Endothelial cell of umbilical vein (primary cell): Measurements from ENCODE around the gene PLPP1. TPM values are rescaled to one million over a fixed set of nuclear protein-coding genes. Genes with fewer than 3 reads are reported as not detected.

ENCODE experiments used
- BruUV-seq: library from RNA; stranded (reverse); fragments of 400-500 nt; replicated peaks from 2 replicates; lab custom pipeline; 2021; lab: Mats Ljungman, UMichigan
- CTCF ChIA-PET: fragments of 300-600, 350-600 bp; sonication (Branson Sonifier 250); formaldehyde crosslinking; loops from one replicate; lab custom pipeline; 2021; ENCODE audit warnings: antibody characterized with exemption, inconsistent platforms; lab: Charles Lee
- POLR2A ChIA-PET: fragments of 300-600, 350-600 bp; sonication (Branson Sonifier 250); formaldehyde crosslinking; loops from one replicate; lab custom pipeline; 2021; ENCODE audit warnings: antibody characterized with exemption, inconsistent platforms; lab: Charles Lee
- DNase-seq: peaks from one replicate; pipeline ENCODE4 v3.0.0-alpha.2; 2011; ENCODE audit warnings: low read depth, low spot score
- FAIRE-seq: peaks from 2 replicates; lab custom pipeline; 2011; peaks lifted over from hg19 to GRCh38; lab: Jason Lieb, UNC
- H2AFZ ChIP-seq: 2 replicates; pipeline ENCODE4 v1.6.0; 2012; ENCODE audit warnings: low read depth, low read length, control low read depth, inconsistent platforms
- H3K27ac ChIP-seq: 2 replicates; pipeline ENCODE4 v1.5.1; 2011; ENCODE audit warnings: low read depth, mild to moderate bottlenecking, control low read depth, low read length, moderate library complexity; ENCODE audit not compliant: insufficient read depth
- H3K27me3 ChIP-seq, 2 experiments: 2 replicates each; pipeline versions ENCODE4 v1.6.0 to v1.6.1; 2011; ENCODE audit warnings: low read length in 2 of 2, mixed read lengths in 1 of 2; ENCODE audit not compliant: control insufficient read depth in 2 of 2, insufficient read depth in 2 of 2
- H3K36me3 ChIP-seq, 2 experiments: 2 replicates in 1 of 2; 3 replicates in 1 of 2; pipeline ENCODE4 v1.5.1; 2011; ENCODE audit warnings: low read length in 2 of 2, mild to moderate bottlenecking in 1 of 2, moderate library complexity in 1 of 2; ENCODE audit not compliant: control insufficient read depth in 2 of 2, insufficient read depth in 2 of 2; ENCODE audit errors: extremely low read depth in 1 of 2
- H3K4me1 ChIP-seq: 3 replicates; pipeline ENCODE4 v1.5.1; 2011; ENCODE audit warnings: mild to moderate bottlenecking, low read length; ENCODE audit not compliant: control insufficient read depth, insufficient read depth; ENCODE audit errors: extremely low read depth
- H3K4me2 ChIP-seq: 2 replicates; pipeline ENCODE4 v1.6.1; 2011; ENCODE audit warnings: low read length, control low read depth, mixed read lengths; ENCODE audit not compliant: insufficient read depth
- H3K4me3 ChIP-seq, 3 experiments: fragments of 200-600 bp in 1 of 3; sonication (generic), shearing (Covaris generic) in 1 of 3; replicated peaks in 1 of 3; 2 replicates each; pipeline ENCODE4 v1.5.1; 2011 to 2016; ENCODE audit warnings: control low read depth in 3 of 3, low read length in 3 of 3, mild to moderate bottlenecking in 2 of 3, inconsistent platforms in 1 of 3, low read depth in 1 of 3, moderate library complexity in 1 of 3; ENCODE audit not compliant: insufficient read depth in 1 of 3
- H3K79me2 ChIP-seq: 2 replicates; pipeline ENCODE4 v1.6.0; 2012; ENCODE audit warnings: low read length, inconsistent platforms; ENCODE audit not compliant: control insufficient read depth, insufficient read depth
- H3K9ac ChIP-seq: replicated peaks from 2 replicates; pipeline ENCODE3; 2011; ENCODE audit warnings: low read length, control low read depth; ENCODE audit not compliant: insufficient read depth; ENCODE audit errors: extremely low read depth
- H3K9me1 ChIP-seq: replicated peaks from 3 replicates; pipeline ENCODE4 v1.6.0; 2011; ENCODE audit warnings: mild to moderate bottlenecking, low read length; ENCODE audit not compliant: control insufficient read depth, insufficient read depth; ENCODE audit errors: extremely low read depth
- H3K9me3 ChIP-seq: replicated peaks from 2 replicates; pipeline ENCODE4 v1.5.1; 2012; ENCODE audit warnings: low read length, inconsistent platforms; ENCODE audit not compliant: control insufficient read depth, insufficient read depth
- H4K20me1 ChIP-seq: replicated peaks from 2 replicates; pipeline ENCODE3; 2011; ENCODE audit warnings: mild to moderate bottlenecking, low read length; ENCODE audit not compliant: control insufficient read depth, insufficient read depth; ENCODE audit errors: extremely low read depth
- CTCF ChIP-seq, 2 donors: IDR thresholded peaks; 1 replicate in 1 of 2; 2 replicates in 1 of 2; pipeline ENCODE4 v1.5.1; 2011; ENCODE audit warnings: low read length in 2 of 2, mild to moderate bottlenecking in 2 of 2, moderate library complexity in 2 of 2, control low read depth in 1 of 2, inconsistent platforms in 1 of 2, low read depth in 1 of 2; ENCODE audit not compliant: insufficient read depth in 1 of 2; ENCODE audit errors: extremely low read depth in 1 of 2
- EZH2 ChIP-seq: IDR thresholded peaks from 2 replicates; pipeline ENCODE4 v1.6.1; 2012; ENCODE audit warnings: borderline replicate concordance, low read depth, mild to moderate bottlenecking, moderate library complexity, low read length, inconsistent platforms; ENCODE audit not compliant: severe bottlenecking
- FOS ChIP-seq: IDR thresholded peaks from 2 replicates; pipeline ENCODE4 v1.6.1; 2011; ENCODE audit warnings: mild to moderate bottlenecking, low read length, moderate library complexity, borderline replicate concordance; ENCODE audit not compliant: insufficient read depth
- GATA2 ChIP-seq: IDR thresholded peaks from 2 replicates; pipeline ENCODE4 v1.7.0; 2011; ENCODE audit warnings: low read depth, mild to moderate bottlenecking, moderate library complexity, mixed read lengths, low read length; ENCODE audit not compliant: insufficient read length, insufficient read depth
- MYC ChIP-seq: IDR thresholded peaks from one replicate; pipeline ENCODE4 v1.6.1; 2011; ENCODE audit warnings: mild to moderate bottlenecking, low read depth, low read length
- POLR2A ChIP-seq: IDR thresholded peaks from 2 replicates; pipeline ENCODE4 v1.6.1; 2012; ENCODE audit warnings: low read depth, mild to moderate bottlenecking, control low read depth, low read length
- POLR2AphosphoS5 ChIP-seq: IDR thresholded peaks from 2 replicates; pipeline ENCODE4 v1.6.1; 2012; ENCODE audit warnings: low read depth, mild to moderate bottlenecking, control low read depth, low read length, moderate library complexity; ENCODE audit not compliant: insufficient read depth
- dilution Hi-C: fragments of 300-500 bp; cut with MboI; formaldehyde crosslinking; loops from one replicate; pipeline ENCODE4 v1.15.0; 2019; ENCODE audit warnings: low sequenced_read_pairs; ENCODE audit not compliant: extremely low pct_ligation_motif_present
- intact Hi-C: fragments of 100-400 bp; cut with micrococcal nuclease; formaldehyde crosslinking; loops from one replicate; pipeline ENCODE4 v1.10.0; 2022
- polyA plus RNA-seq, 4 experiments: library from polyadenylated mRNA; depleted of rRNA in 3 of 4; stranded (reverse) in 3 of 4; unstranded in 1 of 4; fragments of >200 nt; gene quantifications; 2 replicates each; pipeline versions ENCODE4 v1.2.1 to v1.2.3, GENCODE V29; 2011 to 2012; ENCODE audit warnings: missing spikeins in 1 of 4
- total RNA-seq: library from RNA; stranded (reverse); gene quantifications from 2 replicates; pipeline ENCODE4 v1.2.3, GENCODE V29; 2021

PLPP1 gene
- total and polyA plus RNA-seq, 2 donors (not counting 3 experiments of a cell fraction or from before 2014, with no cell fraction given): 14.3 to 25.9 TPM

- Histone ChIP-seq H3K4me2 (no peak overlapping the region), H2AFZ (no peak overlapping the region), H3K9ac (no peak overlapping the region), H3K4me1 (no peaks in the 10 kb centered on the region), H3K9me3 (no peaks in the 10 kb centered on the region), H3K9me1 (no peaks in the 10 kb centered on the region), H3K79me2 (no peaks in the 10 kb centered on the region), H4K20me1 (no peaks in the 10 kb centered on the region), H3K27me3 (no peaks in the 10 kb centered on the region), H3K4me3 (no peak overlapping the region), H3K36me3 (no peaks in the 10 kb centered on the region), H3K27ac (no peak overlapping the region)
- ChIA-PET CTCF (no interaction called here), POLR2A (no interaction called here)
- BruUV-seq: no TSS peak
- TF ChIP-seq POLR2A (no peak), EZH2 (no peak), CTCF (IDR thresholded peaks at IDR 0.05; ENCODE audit: extremely low read depth in 1 of 2, insufficient read depth in 1 of 2, low read depth in 1 of 2, low read length in 2 of 2) (no peak), POLR2AphosphoS5 (no peak), MYC (no peak)
- intact Hi-C loops: no loop called here
- FAIRE-seq: no peak
- DNase-seq: no peak
- dilution Hi-C loops: no loop called here
These were observed 37.8 kb upstream of the PLPP1 start for GRCh38 chr5:55572600-55572999.

- H3K9ac ChIP-seq: no peak overlapping the region
- no peak overlapping the region for H3K4me3 ChIP-seq
- no TSS peak for BruUV-seq
- no peak overlapping the region for H3K27ac ChIP-seq
- CTCF ChIA-PET: no interaction called here
- H3K27me3 ChIP-seq: no peaks in the 10 kb centered on the region
- H3K36me3 ChIP-seq: no peaks in the 10 kb centered on the region
- FAIRE-seq (no peak), DNase-seq (no peak)
- TF ChIP-seq MYC (no peak), POLR2A (no peak), FOS (no peak), POLR2AphosphoS5 (no peak), CTCF (IDR thresholded peaks at IDR 0.05; ENCODE audit: extremely low read depth in 1 of 2, insufficient read depth in 1 of 2, low read depth in 1 of 2, low read length in 2 of 2) (no peak), GATA2 (no peak)
- POLR2A ChIA-PET: no interaction called here
- no peaks in the 10 kb centered on the region for H3K4me1 ChIP-seq
- H2AFZ ChIP-seq: no peak overlapping the region
- dilution Hi-C loops (no loop called here), intact Hi-C loops (no loop called here)
- no peaks in the 10 kb centered on the region for H3K9me1 ChIP-seq
- H3K4me2 ChIP-seq: no peak overlapping the region
- H3K79me2 ChIP-seq: no peaks in the 10 kb centered on the region
- H3K9me3 ChIP-seq: no peaks in the 10 kb centered on the region
- no peaks in the 10 kb centered on the region for H4K20me1 ChIP-seq
These were observed 37.3 kb upstream of the PLPP1 start for GRCh38 chr5:55572020-55572419.
